C4-2B (cell line): ENCODE data around the gene PIGB.

Experiments used
- CTCF ChIP-seq: fragments of 450-650 bp; conservative IDR thresholded peaks from 2 replicates; pipeline ENCODE4 v1.5.1; 2017; ENCODE audit warnings: mild to moderate bottlenecking
- ZFX ChIP-seq: fragments of 450-650 bp; IDR thresholded peaks from 2 replicates; pipeline ENCODE4 v1.6.1; 2017

DNA sequence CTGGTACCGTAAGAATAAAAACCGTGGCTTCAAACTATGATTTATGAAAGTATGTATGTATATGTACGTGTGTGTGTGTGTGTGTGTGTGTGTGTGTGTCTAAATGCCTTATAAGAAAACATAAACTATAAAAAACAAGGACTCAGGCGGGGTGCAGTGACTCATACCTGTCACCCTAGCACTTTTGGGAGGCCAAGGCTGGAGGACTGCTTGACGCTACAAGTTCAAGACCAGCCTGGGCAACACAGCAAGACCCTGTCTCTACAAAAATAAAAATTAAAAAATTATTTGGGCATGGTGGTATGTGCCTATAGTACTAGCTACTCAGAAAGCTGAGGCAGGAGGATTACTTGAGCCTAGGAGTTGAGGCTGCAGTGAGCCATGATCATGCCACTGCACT lies 60.1 kb downstream of the PIGB start:
- TF ChIP-seq CTCF, result no peak
- TF ChIP-seq ZFX, result no peak
